G401 (cell line): ENCODE data around the gene GRHPR. TPM values are rescaled to one million over a fixed set of nuclear protein-coding genes. Genes with fewer than 3 reads are reported as not detected.

Source experiments
- DNase-seq: peaks from one replicate; pipeline ENCODE4 v3.0.0-alpha.2; 2015; ENCODE audit warnings: low spot score
- in situ Hi-C: cut with HindIII; loops from 2 replicates; pipeline ENCODE4 v1.10.0; 2016; ENCODE audit warnings: low sequenced_read_pairs, mixed read lengths
- total RNA-seq: library from RNA; depleted of rRNA; stranded (reverse); fragments of >200 nt; shearing (Covaris generic); gene quantifications from 2 replicates; pipeline ENCODE4 v1.2.3, GENCODE V29; 2014; rRNA removed

GRHPR gene
- 181 and 183 TPM in 2 replicates for total RNA-seq

- DNase-seq: peak; percentile 92
- in situ Hi-C loops: no loop called here
Observed at GRCh38 chr9:37422289-37423104, at the start of gene GRHPR. TSS of gene GRHPR (plus strand) at chr9:37422696. CDS start at chr9:37422751, 55 bp downstream.

- DNase-seq: no peak
- in situ Hi-C loops: no loop called here
Observed at GRCh38 chr9:37372839-37373238, 49.7 kb upstream of the GRHPR start.

GRCh38 chr9:37373621-37374020, 48.9 kb upstream of the GRHPR start:
- in situ Hi-C loops: no loop called here
- DNase-seq: no peak

GRCh38 chr9:37374892-37375291, 47.6 kb upstream of the GRHPR start:
- in situ Hi-C loops: no loop called here
- no peak for DNase-seq

- in situ Hi-C loops: no loop called here
Observed at GRCh38 chr9:37377688-37378612, 44.5 kb upstream of the GRHPR start.

GRCh38 chr9:37378613-37379004, 43.9 kb upstream of the GRHPR start:
- no peak for DNase-seq
- in situ Hi-C loops: no loop called here

More at GRCh38 chr9:37377688-37378612, 44.5 kb upstream of the GRHPR start:
- DNase-seq: no peak

GRCh38 chr9:37379835-37380234, 42.7 kb upstream of the GRHPR start:
- DNase-seq: no peak
- in situ Hi-C loops: no loop called here

GRCh38 chr9:37380570-37380969, 41.9 kb upstream of the GRHPR start:
- no peak for DNase-seq
- in situ Hi-C loops: no loop called here

GRCh38 chr9:37381094-37381741, 41.3 kb upstream of the GRHPR start:
- no peak for DNase-seq
- in situ Hi-C loops: no loop called here

- in situ Hi-C loops: no loop called here
- no peak for DNase-seq
Observed at GRCh38 chr9:37382161-37382981, 40.1 kb upstream of the GRHPR start.

- in situ Hi-C loops: no loop called here
- no peak for DNase-seq
Observed at GRCh38 chr9:37382982-37383357, 39.5 kb upstream of the GRHPR start.

- DNase-seq: no peak
- in situ Hi-C loops: no loop called here
Observed at GRCh38 chr9:37383393-37383792, 39.1 kb upstream of the GRHPR start.

- in situ Hi-C loops: no loop called here
- DNase-seq: no peak
Observed at GRCh38 chr9:37383876-37384746, 38.4 kb upstream of the GRHPR start.

GRCh38 chr9:37385286-37385685, 37.2 kb upstream of the GRHPR start:
- in situ Hi-C loops: no loop called here
- no peak for DNase-seq

GRCh38 chr9:37386988-37387387, 35.5 kb upstream of the GRHPR start:
- in situ Hi-C loops: no loop called here
- no peak for DNase-seq

- peak; percentile 18 for DNase-seq
- in situ Hi-C loops: no loop called here
Observed at GRCh38 chr9:37390759-37391158, 31.7 kb upstream of the GRHPR start.

- DNase-seq: no peak
- in situ Hi-C loops: no loop called here
Observed at GRCh38 chr9:37392272-37392671, 30.2 kb upstream of the GRHPR start.

- DNase-seq: no peak
- in situ Hi-C loops: no loop called here
Observed at GRCh38 chr9:37395229-37395628, 27.3 kb upstream of the GRHPR start.
